Left kidney (tissue), 1 donor: ENCODE results near the gene DBP. TPM values are rescaled to one million over a fixed set of nuclear protein-coding genes. Genes with fewer than 3 reads are reported as not detected.

ENCODE experiments used
- polyA plus RNA-seq: library from polyadenylated mRNA; unstranded; fragments of 120-200 nt; gene quantifications from one replicate; pipeline ENCODE4 v1.2.1, GENCODE V29; 2013; ENCODE audit not compliant: insufficient read length

DBP gene
- polyA plus RNA-seq, 1 donor = 9.5 TPM

Other genes with a start within 250 kb of the DBP start
- gene KDELR1, start 245.8 kb downstream of the DBP start, polyA plus RNA-seq = 227 TPM
- gene GRIN2D, start 243.7 kb downstream of the DBP start, polyA plus RNA-seq = 0.47 TPM
- gene GRWD1, start 191.4 kb downstream of the DBP start, polyA plus RNA-seq = 22.2 TPM
- gene KCNJ14, start 181.8 kb downstream of the DBP start, polyA plus RNA-seq = 1.1 TPM
- 94.1 TPM for gene CYTH2, start 168.0 kb downstream of the DBP start, polyA plus RNA-seq
- gene LMTK3, start 125.5 kb downstream of the DBP start, polyA plus RNA-seq = 2.0 TPM
- gene SULT2B1, start 85.2 kb downstream of the DBP start, polyA plus RNA-seq = 0.38 TPM
- not detected for gene SPACA4, start 30.6 kb downstream of the DBP start, polyA plus RNA-seq
- gene FAM83E, start 22.3 kb downstream of the DBP start, polyA plus RNA-seq = 0.57 TPM
- 969 TPM for gene RPL18, start 18.2 kb downstream of the DBP start, polyA plus RNA-seq
- gene SPHK2, start 17.9 kb downstream of the DBP start, polyA plus RNA-seq = 19.9 TPM
- 21.1 TPM for gene CA11, start 8.8 kb upstream of the DBP start, polyA plus RNA-seq
- 1.1 TPM for gene NTN5, start 35.6 kb upstream of the DBP start, polyA plus RNA-seq
- 3.5 TPM for gene FUT2, start 58.6 kb upstream of the DBP start, polyA plus RNA-seq
- 6.0 TPM for gene MAMSTR, start 82.3 kb upstream of the DBP start, polyA plus RNA-seq
- 11.9 TPM for gene RASIP1, start 103.2 kb upstream of the DBP start, polyA plus RNA-seq
- 1.1 TPM for gene IZUMO1, start 109.5 kb upstream of the DBP start, polyA plus RNA-seq
- gene FUT1, start 115.3 kb upstream of the DBP start, polyA plus RNA-seq = 3.8 TPM
- not detected for gene FGF21, start 118.1 kb upstream of the DBP start, polyA plus RNA-seq
- 39.9 TPM for gene BCAT2, start 173.7 kb upstream of the DBP start, polyA plus RNA-seq
- gene HSD17B14, start 199.1 kb upstream of the DBP start, polyA plus RNA-seq = 27.4 TPM
- gene PLEKHA4, start 231.2 kb upstream of the DBP start, polyA plus RNA-seq = 23.1 TPM
- gene PPP1R15A, start 235.0 kb upstream of the DBP start, polyA plus RNA-seq = 33.8 TPM